Smooth muscle cell (in vitro differentiated cells): ENCODE results near the gene ASAP2. TPM values are rescaled to one million over a fixed set of nuclear protein-coding genes. Genes with fewer than 3 reads are reported as not detected.
A peak's percentile ranks its signal among the peaks of the same experiment; 100 is the strongest.

Experiments
- DNase-seq: peaks from one replicate; lab custom pipeline; 2025; ENCODE audit not compliant: unreplicated experiment; lab: John Stamatoyannopoulos, UW
- H2AFZ ChIP-seq: fragments of 200-600 bp; sonication (generic); 2 replicates; pipeline ENCODE4 v1.6.0; 2016; ENCODE audit warnings: antibody characterized with exemption, low read depth, mild to moderate bottlenecking
- H3F3A ChIP-seq: fragments of 200-600 bp; sonication (generic); 2 replicates; pipeline ENCODE4 v1.6.0; 2017; ENCODE audit warnings: antibody characterized with exemption, low read depth
- H3K27ac ChIP-seq: fragments of 200-600 bp; sonication (generic); 2 replicates; pipeline ENCODE4 v1.5.1; 2016; ENCODE audit warnings: low read depth, mild to moderate bottlenecking
- H3K27me3 ChIP-seq: fragments of 200-600 bp; sonication (generic); 2 replicates; pipeline ENCODE4 v1.6.1; 2016; ENCODE audit warnings: low read depth, mild to moderate bottlenecking
- H3K36me3 ChIP-seq: fragments of 200-600 bp; sonication (generic); 2 replicates; pipeline ENCODE4 v1.5.1; 2016; ENCODE audit warnings: low read depth
- H3K4me1 ChIP-seq: fragments of 200-600 bp; sonication (generic); 2 replicates; pipeline ENCODE4 v1.5.1; 2016; ENCODE audit warnings: low read depth
- H3K4me2 ChIP-seq: fragments of 200-600 bp; sonication (generic); 2 replicates; pipeline ENCODE4 v1.6.0; 2016; ENCODE audit warnings: mild to moderate bottlenecking
- H3K4me3 ChIP-seq: fragments of 200-600 bp; sonication (generic); 2 replicates; pipeline ENCODE4 v1.5.1; 2016; ENCODE audit warnings: mild to moderate bottlenecking
- H3K79me2 ChIP-seq: fragments of 200-600 bp; sonication (generic); 2 replicates; pipeline ENCODE4 v1.6.0; 2016; ENCODE audit warnings: low read depth, mild to moderate bottlenecking
- H3K9ac ChIP-seq: fragments of 200-600 bp; sonication (generic); 2 replicates; pipeline ENCODE4 v1.6.0; 2016; ENCODE audit warnings: low read depth
- H3K9me3 ChIP-seq: fragments of 200-600 bp; sonication (generic); replicated peaks from 2 replicates; pipeline ENCODE4 v1.5.1; 2016; ENCODE audit warnings: low read depth
- H4K20me1 ChIP-seq: fragments of 200-600 bp; sonication (generic); 2 replicates; pipeline ENCODE4 v1.6.0; 2016; ENCODE audit warnings: low read depth
- WGBS: methylation state at CpG from one replicate; pipeline ENCODE4 v1.1.7; 2016; ENCODE audit warnings: low lambda C conversion rate; 5-methylcytosine and 5-hydroxymethylcytosine counted together
- polyA plus RNA-seq: library from polyadenylated mRNA; unstranded; fragments of >200 nt; fragmentation: Nextera tagmentation; extraction: Ambion mirVana; gene quantifications from 2 replicates; pipeline ENCODE4 v1.2.1, GENCODE V29; 2016
- total RNA-seq: library from RNA; depleted of rRNA; stranded (reverse); fragments of >200 nt; gene quantifications from 2 replicates; pipeline ENCODE4 v1.2.3, GENCODE V29; 2014
- TF ChIP-seq, protein P1 (sequence below): fragments of 200-600 bp; sonication (generic); IDR thresholded peaks from 2 replicates; pipeline ENCODE4 v1.5.1; 2017; ENCODE audit warnings: borderline replicate concordance, mild to moderate bottlenecking, antibody characterized with exemption; ENCODE audit not compliant: insufficient read depth, poor library complexity, severe bottlenecking

ASAP2 gene
- total and polyA plus RNA-seq, 2 experiments from 2014 or later, result 8.8 to 23.1 TPM

DNA sequence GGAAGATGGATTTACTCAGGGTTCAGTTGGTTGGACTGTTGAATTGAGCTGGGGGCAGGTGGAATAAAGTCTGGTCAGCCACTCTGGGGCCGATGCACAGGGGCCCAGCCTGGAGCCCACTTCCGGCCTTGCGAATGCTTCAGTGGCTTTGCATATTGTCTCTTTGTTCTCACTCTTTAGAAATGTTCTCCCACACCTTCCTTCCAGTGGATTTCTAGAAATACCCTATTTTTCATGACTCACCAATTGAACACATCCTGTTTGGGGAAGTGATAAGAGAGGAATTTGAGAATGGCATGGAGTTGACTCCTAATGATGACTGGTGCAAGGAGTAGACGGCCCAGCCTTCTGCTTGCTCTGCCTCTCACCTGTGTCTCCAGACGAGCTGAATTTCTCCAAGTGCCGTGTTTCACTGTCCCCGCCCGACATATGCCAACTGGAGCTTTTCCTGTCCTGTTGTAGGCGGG, 28.1 kb downstream of the ASAP2 start:
- H3F3A ChIP-seq, result peaks cover 31% of the 10 kb centered on the region
- H2AFZ ChIP-seq, result no peak overlapping the region
- H3K4me3 ChIP-seq, result no peak overlapping the region
- peaks cover 71% of the 10 kb centered on the region for H3K79me2 ChIP-seq
- peaks cover 46% of the 10 kb centered on the region for H3K4me1 ChIP-seq
- TF ChIP-seq, protein P1, sequence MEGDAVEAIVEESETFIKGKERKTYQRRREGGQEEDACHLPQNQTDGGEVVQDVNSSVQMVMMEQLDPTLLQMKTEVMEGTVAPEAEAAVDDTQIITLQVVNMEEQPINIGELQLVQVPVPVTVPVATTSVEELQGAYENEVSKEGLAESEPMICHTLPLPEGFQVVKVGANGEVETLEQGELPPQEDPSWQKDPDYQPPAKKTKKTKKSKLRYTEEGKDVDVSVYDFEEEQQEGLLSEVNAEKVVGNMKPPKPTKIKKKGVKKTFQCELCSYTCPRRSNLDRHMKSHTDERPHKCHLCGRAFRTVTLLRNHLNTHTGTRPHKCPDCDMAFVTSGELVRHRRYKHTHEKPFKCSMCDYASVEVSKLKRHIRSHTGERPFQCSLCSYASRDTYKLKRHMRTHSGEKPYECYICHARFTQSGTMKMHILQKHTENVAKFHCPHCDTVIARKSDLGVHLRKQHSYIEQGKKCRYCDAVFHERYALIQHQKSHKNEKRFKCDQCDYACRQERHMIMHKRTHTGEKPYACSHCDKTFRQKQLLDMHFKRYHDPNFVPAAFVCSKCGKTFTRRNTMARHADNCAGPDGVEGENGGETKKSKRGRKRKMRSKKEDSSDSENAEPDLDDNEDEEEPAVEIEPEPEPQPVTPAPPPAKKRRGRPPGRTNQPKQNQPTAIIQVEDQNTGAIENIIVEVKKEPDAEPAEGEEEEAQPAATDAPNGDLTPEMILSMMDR, result no peak
- 15% methylated on average over 9 of the region's 9 CpGs for WGBS
- peak overlapping the region; percentile 79 for H3K4me2 ChIP-seq
- H4K20me1 ChIP-seq, result peaks cover 16% of the 10 kb centered on the region
- no peak for DNase-seq
- H3K27ac ChIP-seq, result peak overlapping the region; percentile 97
- no peaks in the 10 kb centered on the region for H3K9me3 ChIP-seq
- no peaks in the 10 kb centered on the region for H3K36me3 ChIP-seq
- H3K27me3 ChIP-seq, result no peaks in the 10 kb centered on the region
- H3K9ac ChIP-seq, result peak overlapping the region; percentile 69

DNA sequence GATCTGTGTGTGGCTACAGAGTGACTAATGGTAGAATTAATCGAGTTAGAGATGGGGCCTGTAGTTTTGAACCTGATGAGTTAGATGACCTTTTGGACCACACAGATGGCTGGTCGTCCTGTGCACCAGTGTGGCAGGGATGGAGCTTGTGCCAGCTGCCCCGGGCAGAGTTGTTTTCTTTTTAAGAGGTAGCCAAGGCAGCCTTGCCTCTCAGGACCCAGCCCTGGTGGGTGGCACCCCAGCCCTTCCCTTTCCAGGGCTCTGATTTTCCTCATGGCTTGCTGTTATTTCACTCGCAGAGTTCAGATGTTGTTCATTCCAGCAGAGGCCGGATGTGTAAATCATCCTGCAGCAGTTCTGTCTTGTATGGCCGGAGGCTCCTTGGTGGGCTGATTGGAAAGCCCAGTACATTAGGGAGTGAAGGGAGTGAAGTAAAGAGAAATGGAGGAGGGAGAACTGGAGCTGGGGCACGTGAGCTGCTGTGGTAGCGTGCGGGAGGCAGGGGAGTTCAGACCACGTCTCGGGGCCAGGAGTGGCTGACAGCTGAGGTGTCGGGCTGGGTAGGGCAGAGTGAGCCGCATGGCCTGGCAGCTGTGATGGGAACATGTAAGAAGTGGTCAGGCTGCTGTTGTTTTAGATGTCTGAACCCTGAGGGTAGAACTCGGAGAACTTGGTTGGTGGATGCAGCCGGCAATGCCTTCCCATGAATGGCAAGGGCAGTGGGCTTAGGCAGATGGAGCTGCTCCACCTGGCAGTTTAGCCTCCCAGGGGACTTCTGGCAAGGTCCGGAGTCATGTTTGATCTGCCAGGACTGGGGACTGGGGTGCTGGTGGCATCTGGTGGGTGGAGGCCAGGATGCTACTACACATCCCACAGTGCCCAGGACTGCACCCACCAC, 28.8 kb downstream of the ASAP2 start:
- Histone ChIP-seq H3K27ac (peak overlapping the region; percentile 97), H3K4me1 (peaks cover 46% of the 10 kb centered on the region), H3K36me3 (no peaks in the 10 kb centered on the region), H3F3A (peaks cover 31% of the 10 kb centered on the region), H3K4me2 (peak overlapping the region; percentile 79), H4K20me1 (peaks cover 9% of the 10 kb centered on the region), H3K27me3 (no peaks in the 10 kb centered on the region), H3K79me2 (peaks cover 72% of the 10 kb centered on the region), H3K9ac (peak overlapping the region; percentile 56), H3K4me3 (no peak overlapping the region), H3K9me3 (no peaks in the 10 kb centered on the region), H2AFZ (no peak overlapping the region)
- DNase-seq, result no peak
- TF ChIP-seq, protein P1, result no peak
- WGBS, result 48% methylated on average over 16 of the region's 16 CpGs

- Histone ChIP-seq H3K4me1 (peaks cover 46% of the 10 kb centered on the region), H3K9ac (peak overlapping the region; percentile 56), H3F3A (peaks cover 31% of the 10 kb centered on the region), H4K20me1 (peaks cover 3% of the 10 kb centered on the region), H3K9me3 (no peaks in the 10 kb centered on the region), H2AFZ (no peak overlapping the region), H3K79me2 (peaks cover 72% of the 10 kb centered on the region), H3K4me3 (no peak overlapping the region), H3K27me3 (no peaks in the 10 kb centered on the region), H3K27ac (peak overlapping the region; percentile 97), H3K36me3 (no peaks in the 10 kb centered on the region), H3K4me2 (peak overlapping the region; percentile 79)
- WGBS, result 100% methylated on average over 7 of the region's 7 CpGs
- DNase-seq, result no peak
- TF ChIP-seq, protein P1, result no peak
Observed at GRCh38 chr2:9236045-9236344, 29.4 kb downstream of the ASAP2 start.
